H1 (cell line): ENCODE results near the gene MXD4. TPM values are rescaled to one million over a fixed set of nuclear protein-coding genes. Genes with fewer than 3 reads are reported as not detected.
A peak's percentile ranks its signal among the peaks of the same experiment; 100 is the strongest.

ENCODE experiments used
- CTCF ChIA-PET: fragments of 300-600 bp; sonication (Branson Sonifier 250); formaldehyde crosslinking; loops from one replicate; lab custom pipeline; 2021; ENCODE audit not compliant: partially characterized antibody; lab: Charles Lee
- POLR2A ChIA-PET: fragments of 300-600 bp; sonication (Branson Sonifier 250); formaldehyde crosslinking; loops from one replicate; lab custom pipeline; 2021; ENCODE audit warnings: inconsistent platforms; ENCODE audit not compliant: partially characterized antibody; lab: Charles Lee
- DNase-seq, 2 experiments: peaks; one replicate each; pipeline versions ENCODE4 v3.0.0 to v3.0.0-alpha.2; 2010 to 2022; ENCODE audit warnings: low spot score in 2 of 2, low read depth in 1 of 2, mixed read lengths in 1 of 2
- FAIRE-seq: peaks from 2 replicates; lab custom pipeline; 2011; peaks lifted over from hg19 to GRCh38; lab: Jason Lieb, UNC
- H2AFZ ChIP-seq: 2 replicates; pipeline ENCODE4 v1.8.1; 2012; ENCODE audit warnings: low read length, inconsistent platforms
- H2AK5ac ChIP-seq: 2 replicates; pipeline ENCODE4 v1.6.1; 2013; ENCODE audit warnings: low read depth, low read length
- H2BK120ac ChIP-seq: replicated peaks from 2 replicates; pipeline ENCODE3; 2013; ENCODE audit warnings: low read depth, low read length, inconsistent platforms
- H2BK12ac ChIP-seq: 2 replicates; pipeline ENCODE4 v1.6.1; 2013; ENCODE audit warnings: low read depth, low read length
- H2BK15ac ChIP-seq: 2 replicates; pipeline ENCODE4 v1.6.1; 2013; ENCODE audit warnings: low read length
- H2BK20ac ChIP-seq: 2 replicates; pipeline ENCODE4 v1.6.1; 2013; ENCODE audit warnings: low read length
- H2BK5ac ChIP-seq: 2 replicates; pipeline ENCODE4 v1.6.1; 2013; ENCODE audit warnings: low read depth, low read length
- H3K14ac ChIP-seq: 2 replicates; pipeline ENCODE4 v1.6.1; 2013; ENCODE audit warnings: inconsistent platforms; ENCODE audit not compliant: insufficient read length
- H3K18ac ChIP-seq: 2 replicates; pipeline ENCODE4 v1.6.1; 2013; ENCODE audit warnings: low read length; ENCODE audit errors: extremely low read depth
- H3K23ac ChIP-seq: 2 replicates; pipeline ENCODE4 v1.6.1; 2013; ENCODE audit warnings: inconsistent platforms; ENCODE audit not compliant: insufficient read length
- H3K23me2 ChIP-seq: 2 replicates; pipeline ENCODE4 v1.6.1; 2013; ENCODE audit warnings: low read depth, low read length
- H3K27ac ChIP-seq: 2 replicates; pipeline ENCODE4 v1.6.1; 2011; ENCODE audit warnings: low read depth, low read length, inconsistent platforms
- H3K27me3 ChIP-seq, 4 experiments: replicated peaks in 1 of 4; 1 replicate in 1 of 4; 2 replicates in 3 of 4; pipeline versions ENCODE4 v1.6.1 to v1.8.1; 2011 to 2013; ENCODE audit warnings: low read length in 3 of 4, mild to moderate bottlenecking in 3 of 4, inconsistent platforms in 2 of 4, mixed read lengths in 2 of 4, moderate library complexity in 1 of 4; ENCODE audit not compliant: control insufficient read depth in 3 of 4, insufficient read depth in 3 of 4; ENCODE audit errors: extremely low read depth in 1 of 4
- H3K36me3 ChIP-seq, 4 experiments: 2 replicates each; pipeline versions ENCODE4 v1.6.1 to v1.8.1; 2011 to 2013; ENCODE audit warnings: mild to moderate bottlenecking in 4 of 4, low read length in 3 of 4, moderate library complexity in 2 of 4, control low read depth in 1 of 4, inconsistent platforms in 1 of 4; ENCODE audit not compliant: insufficient read depth in 4 of 4, control insufficient read depth in 2 of 4
- H3K4ac ChIP-seq: replicated peaks from 2 replicates; pipeline ENCODE3; 2013; ENCODE audit warnings: low read length, low read depth, mixed read lengths, inconsistent platforms; ENCODE audit not compliant: insufficient read length
- H3K4me1 ChIP-seq, 4 experiments: replicated peaks in 1 of 4; 1 replicate in 1 of 4; 2 replicates in 3 of 4; pipeline versions ENCODE4 v1.6.1 to v1.8.1; 2011 to 2013; ENCODE audit warnings: low read length in 3 of 4, inconsistent platforms in 2 of 4, mixed read lengths in 1 of 4; ENCODE audit not compliant: insufficient read depth in 4 of 4, control insufficient read depth in 3 of 4
- H3K4me2 ChIP-seq, 2 experiments: 2 replicates each; pipeline versions ENCODE4 v1.6.1 to v1.8.1; 2011 to 2013; ENCODE audit warnings: low read depth in 2 of 2, low read length in 2 of 2, control low read depth in 1 of 2, inconsistent platforms in 1 of 2, mild to moderate bottlenecking in 1 of 2; ENCODE audit not compliant: insufficient read depth in 1 of 2
- H3K4me3 ChIP-seq, 4 experiments: fragments of 200-600, 300-600 bp in 1 of 4; sonication (generic), shearing (Covaris generic), sonication (Bioruptor Twin) in 1 of 4; 2 replicates each; pipeline versions ENCODE4 v1.5.1 to v1.8.1; 2011 to 2016; ENCODE audit warnings: low read length in 4 of 4, low read depth in 3 of 4, control low read depth in 2 of 4, inconsistent platforms in 2 of 4, mild to moderate bottlenecking in 2 of 4, mixed read lengths in 1 of 4, moderate library complexity in 1 of 4; ENCODE audit not compliant: insufficient read depth in 2 of 4; ENCODE audit errors: extremely low read depth in 1 of 4
- H3K56ac ChIP-seq: replicated peaks from 2 replicates; pipeline ENCODE3; 2013; ENCODE audit warnings: low read depth, mild to moderate bottlenecking, mixed read lengths, low read length, inconsistent platforms; ENCODE audit not compliant: insufficient read length
- H3K79me1 ChIP-seq: 2 replicates; pipeline ENCODE4 v1.6.1; 2013; ENCODE audit warnings: low read depth, low read length, control low read depth
- H3K79me2 ChIP-seq, 2 experiments: 2 replicates each; pipeline versions ENCODE4 v1.6.1 to v1.8.1; 2012 to 2013; ENCODE audit warnings: low read length in 2 of 2, mild to moderate bottlenecking in 2 of 2, inconsistent platforms in 1 of 2; ENCODE audit not compliant: insufficient read depth in 2 of 2, control insufficient read depth in 1 of 2
- H3K9ac ChIP-seq, 4 experiments: replicated peaks in 1 of 4; 1 replicate in 1 of 4; 2 replicates in 3 of 4; pipeline versions ENCODE4 v1.6.1 to v1.8.1; 2011 to 2013; ENCODE audit warnings: low read depth in 3 of 4, low read length in 3 of 4, control low read depth in 2 of 4, mild to moderate bottlenecking in 2 of 4, moderate library complexity in 2 of 4, inconsistent platforms in 1 of 4; ENCODE audit errors: extremely low read depth in 1 of 4
- H3K9me3 ChIP-seq, 2 experiments: 2 replicates each; pipeline versions ENCODE4 v1.6.1 to v1.8.1; 2012 to 2013; ENCODE audit warnings: mild to moderate bottlenecking in 2 of 2, moderate library complexity in 2 of 2, control low read depth in 1 of 2, inconsistent platforms in 1 of 2, low read depth in 1 of 2, low read length in 1 of 2, mixed read lengths in 1 of 2; ENCODE audit not compliant: insufficient read depth in 2 of 2
- H4K20me1 ChIP-seq, 2 experiments: replicated peaks in 1 of 2; 2 replicates each; pipeline versions ENCODE3 to v1.8.1; 2011 to 2013; ENCODE audit warnings: inconsistent platforms in 2 of 2, low read length in 2 of 2, mild to moderate bottlenecking in 1 of 2; ENCODE audit not compliant: insufficient read depth in 2 of 2, control insufficient read depth in 1 of 2
- H4K5ac ChIP-seq: 2 replicates; pipeline ENCODE4 v1.6.1; 2013; ENCODE audit warnings: low read length, low read depth, mixed read lengths, inconsistent platforms; ENCODE audit not compliant: insufficient read length
- H4K8ac ChIP-seq: 2 replicates; pipeline ENCODE4 v1.8.0; 2013; ENCODE audit warnings: mild to moderate bottlenecking, moderate library complexity, low read length, inconsistent platforms; ENCODE audit not compliant: insufficient read depth; ENCODE audit errors: extremely low read depth
- H4K91ac ChIP-seq: replicated peaks from 2 replicates; pipeline ENCODE3; 2013; ENCODE audit warnings: low read length, mixed read lengths, inconsistent platforms; ENCODE audit not compliant: insufficient read length
- ASH2L ChIP-seq: fragments of 200-600, 300-600 bp; sonication (generic); IDR thresholded peaks from one replicate; pipeline ENCODE4 v1.7.1; 2017; ENCODE audit warnings: low read length
- CTCF ChIP-seq, 3 experiments: IDR thresholded peaks; 1 replicate in 2 of 3; 2 replicates in 1 of 3; pipeline versions ENCODE4 v1.5.1 to v1.6.1; 2011; ENCODE audit warnings: low read length in 3 of 3, mild to moderate bottlenecking in 3 of 3, inconsistent platforms in 2 of 3, low read depth in 1 of 3, moderate library complexity in 1 of 3; ENCODE audit not compliant: insufficient read depth in 1 of 3; ENCODE audit errors: control extremely low read depth in 1 of 3
- FOSL1 ChIP-seq: IDR thresholded peaks from 2 replicates; pipeline ENCODE4 v1.6.1; 2011; ENCODE audit warnings: mild to moderate bottlenecking, low read depth, low read length, moderate library complexity; ENCODE audit not compliant: insufficient read depth
- GTF2F1 ChIP-seq: IDR thresholded peaks from 2 replicates; pipeline ENCODE4 v1.6.1; 2012; ENCODE audit warnings: low read depth, low read length, improper control_type of control experiment, borderline replicate concordance
- HDAC6 ChIP-seq: IDR thresholded peaks from one replicate; pipeline ENCODE4 v1.7.1; 2012; ENCODE audit warnings: low read depth, mild to moderate bottlenecking, inconsistent platforms, low read length, moderate library complexity
- JUND ChIP-seq: IDR thresholded peaks from 2 replicates; pipeline ENCODE4 v1.6.1; 2011; ENCODE audit warnings: mild to moderate bottlenecking, improper control_type of control experiment, low read length
- KDM1A ChIP-seq: fragments of 200-600, 300-600 bp; sonication (generic); IDR thresholded peaks from 2 replicates; pipeline ENCODE4 v1.7.1; 2016; ENCODE audit warnings: mild to moderate bottlenecking, low read length, borderline replicate concordance
- MAFK ChIP-seq: IDR thresholded peaks from 2 replicates; pipeline ENCODE4 v1.6.1; 2012; ENCODE audit warnings: low read depth, mild to moderate bottlenecking, improper control_type of control experiment, low read length
- SIRT6 ChIP-seq: IDR thresholded peaks from one replicate; pipeline ENCODE4 v1.7.1; 2012; ENCODE audit warnings: low read length, inconsistent platforms
- SP4 ChIP-seq: IDR thresholded peaks from 2 replicates; pipeline ENCODE4 v1.6.1; 2012; ENCODE audit warnings: low read length, inconsistent platforms
- SUZ12 ChIP-seq: fragments of 200-600 bp; sonication (generic); IDR thresholded peaks from 2 replicates; pipeline ENCODE4 v1.6.1; 2012; ENCODE audit warnings: mild to moderate bottlenecking, inconsistent platforms, low read length, moderate library complexity, mixed read lengths
- WGBS, 2 experiments: shearing (Covaris generic) in 1 of 2; methylation state at CpG; one replicate each; pipeline versions ENCODE4 v1.1.6 to v1.1.7; 2013 to 2015; ENCODE audit warnings: low lambda C conversion rate in 2 of 2, mixed read lengths in 2 of 2, inconsistent platforms in 1 of 2, low coverage in 1 of 2, missing lambda C conversion rate in 1 of 2; ENCODE audit not compliant: insufficient replicate concordance in 2 of 2, insufficient coverage in 1 of 2, insufficient read length in 1 of 2; ENCODE audit errors: extremely low coverage in 1 of 2, missing lambda C conversion rate in 1 of 2; 5-methylcytosine and 5-hydroxymethylcytosine counted together
- polyA plus RNA-seq, 7 experiments: library from polyadenylated mRNA; depleted of rRNA in 3 of 7; stranded (reverse) in 5 of 7; unstranded in 2 of 7; fragments of >200 nt in 5 of 7; fragments of 200-250 nt in 2 of 7; gene quantifications; 1 replicate in 5 of 7; 2 replicates in 1 of 7; 4 replicates in 1 of 7; pipeline versions ENCODE4 v1.2.1 to v1.2.3, GENCODE V29; 2011 to 2013; ENCODE audit warnings: missing spikeins in 2 of 7, mixed read lengths in 2 of 7
- total RNA-seq: library from RNA; stranded (reverse); fragmentation: NEBNext Ultra II Directional; extraction: Animal tissue kit (Norgen Biotek cat#: 25700); gene quantifications from 2 replicates; pipeline ENCODE4 v1.2.1, GENCODE V29; 2021

MXD4 gene
- total and polyA plus RNA-seq, 2 of the 8 experiments (the other 6 are each of a cell fraction or from before 2014, with no cell fraction given): 18.0 to 20.8 TPM

GRCh38 chr4:2287594-2287915, 25.6 kb upstream of the MXD4 start:
- Histone ChIP-seq H2AFZ (no peak overlapping the region), H3K4me2 (no peak overlapping the region; a peak in 1 of 4 replicates)
- TF ChIP-seq SUZ12: no peak
- no peak for TF ChIP-seq KDM1A
- TF ChIP-seq SP4: no peak
- no peak for TF ChIP-seq JUND
- no peak for TF ChIP-seq SIRT6
- TF ChIP-seq ASH2L: no peak
- TF ChIP-seq HDAC6: no peak
- TF ChIP-seq MAFK: no peak
- TF ChIP-seq FOSL1: no peak
- no peak for TF ChIP-seq CTCF (IDR thresholded peaks at IDR 0.05; ENCODE audit: control extremely low read depth in 1 of 3, insufficient read depth in 1 of 3, low read depth in 1 of 3, low read length in 3 of 3)
- no peak for TF ChIP-seq GTF2F1

More at GRCh38 chr4:2287594-2287915, 25.6 kb upstream of the MXD4 start:
- H3K23me2 ChIP-seq: peaks cover 7% of the 10 kb centered on the region; the same call in 1 of the 2 replicates
- H2BK120ac ChIP-seq: no peak overlapping the region
- FAIRE-seq (no peak), DNase-seq (no peak)
- no peak overlapping the region for H3K27ac ChIP-seq
- POLR2A ChIA-PET: no interaction called here
- H4K20me1 ChIP-seq: peaks cover 0 to 6% of the 10 kb centered on the region in 2 experiments
- no peak overlapping the region for H2BK12ac ChIP-seq
- no peaks in the 10 kb centered on the region for H3K9me3 ChIP-seq
- no peak overlapping the region for H3K14ac ChIP-seq
- 79% methylated on average over 4 of the region's 9 CpGs; no CpG with 5 or more reads in 1 of the 2 experiments for WGBS, 2 experiments
- H2BK15ac ChIP-seq: no peak overlapping the region
- no peak overlapping the region for H3K56ac ChIP-seq
- H2AK5ac ChIP-seq: no peak overlapping the region
- CTCF ChIA-PET: interaction anchor here (0.8 kb wide), 1 partner anchor 162 kb away, joined by 3 read pairs; no protein-coding TSS in a partner anchor
- H3K4me3 ChIP-seq: no peak overlapping the region
- no peak overlapping the region for H3K23ac ChIP-seq
- H2BK20ac ChIP-seq: no peak overlapping the region
- no peak overlapping the region for H3K4ac ChIP-seq
- no peaks in the 10 kb centered on the region for H3K79me2 ChIP-seq
- peaks cover 0 to 8% (median 0%) of the 10 kb centered on the region in 4 experiments; a peak in 2 of 7 replicates for H3K4me1 ChIP-seq
- H4K91ac ChIP-seq: no peak overlapping the region
- peak overlapping the region; percentile 72 for H4K8ac ChIP-seq
- no peak overlapping the region for H3K18ac ChIP-seq
- no peaks in the 10 kb centered on the region for H3K79me1 ChIP-seq
- H3K9ac ChIP-seq: no peak overlapping the region
- H3K36me3 ChIP-seq: no peaks in the 10 kb centered on the region
- no peaks in the 10 kb centered on the region for H3K27me3 ChIP-seq
- H4K5ac ChIP-seq: no peak overlapping the region
- no peak overlapping the region for H2BK5ac ChIP-seq
